A172 (cell line): ENCODE results near the gene MAMLD1. TPM values are rescaled to one million over a fixed set of nuclear protein-coding genes. Genes with fewer than 3 reads are reported as not detected.

Experiments used
- DNase-seq: peaks from one replicate; pipeline ENCODE4 v3.0.0-alpha.2; 2015; ENCODE audit warnings: low spot score
- total RNA-seq: library from RNA; depleted of rRNA; stranded (reverse); fragments of >200 nt; shearing (Covaris generic); gene quantifications from 2 replicates; pipeline ENCODE4 v1.2.3, GENCODE V29; 2014

Gene MAMLD1
- total RNA-seq, 1 experiment from 2014 or later, result 4.4 TPM

DNA sequence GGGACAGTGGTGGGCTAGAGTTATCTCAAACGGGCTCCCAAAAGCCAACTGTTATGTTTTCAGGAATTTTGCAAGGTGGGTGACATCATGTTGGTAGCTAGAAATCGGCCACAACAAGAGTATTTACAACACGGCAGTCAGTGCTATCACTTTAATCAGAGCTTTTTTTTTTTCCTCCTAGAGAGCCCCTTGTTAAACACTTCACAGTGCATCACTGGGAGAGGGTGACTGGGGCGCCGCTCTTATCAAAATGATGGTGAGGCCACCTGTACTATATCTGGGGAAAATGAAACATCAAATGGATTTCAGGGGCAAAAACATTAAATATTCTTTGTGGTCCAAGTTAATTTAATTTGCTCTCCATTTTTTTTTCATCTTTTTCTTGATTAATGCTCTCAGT is 44.9 kb downstream of the MAMLD1 start:
- no peak for DNase-seq

DNA sequence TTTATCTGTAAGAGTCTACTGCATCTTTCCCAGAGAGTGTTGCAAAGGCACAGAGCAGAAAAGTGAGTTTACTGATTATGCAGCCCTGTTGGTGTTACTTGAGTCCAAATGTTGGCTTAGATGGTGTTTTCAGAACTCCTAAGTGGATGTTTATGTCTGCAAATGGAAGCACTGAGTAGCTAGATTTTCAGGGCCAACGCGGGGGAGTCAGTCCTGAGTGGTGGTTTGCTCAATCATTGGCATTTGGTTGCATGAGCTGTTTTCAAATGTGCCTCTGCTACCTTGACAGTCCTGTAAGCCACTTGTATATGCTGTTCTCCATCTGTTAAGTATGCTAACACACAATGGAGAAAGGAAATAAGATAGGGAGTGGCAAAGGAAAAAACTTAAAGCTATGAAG is 45.4 kb downstream of the MAMLD1 start:
- no peak for DNase-seq

DNA sequence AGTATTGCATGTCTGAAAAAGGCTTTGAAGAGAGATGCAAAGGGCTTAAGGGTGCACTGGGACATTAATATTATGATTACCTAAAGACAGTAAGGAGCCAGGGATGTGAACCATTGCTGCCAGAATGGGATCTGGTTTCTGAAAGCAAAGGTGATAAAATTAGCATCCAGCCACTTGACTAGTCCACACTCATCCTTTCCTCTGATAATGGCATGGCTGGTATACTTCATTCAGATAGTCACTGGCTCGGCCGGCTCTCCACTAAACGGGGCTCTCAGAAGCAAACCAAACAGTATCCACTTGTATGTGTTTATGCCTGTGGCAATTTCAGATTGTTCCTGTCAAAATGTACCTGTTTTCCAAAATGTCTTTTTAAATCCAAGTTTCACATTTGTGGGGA is 46.4 kb downstream of the MAMLD1 start:
- no peak for DNase-seq

DNA sequence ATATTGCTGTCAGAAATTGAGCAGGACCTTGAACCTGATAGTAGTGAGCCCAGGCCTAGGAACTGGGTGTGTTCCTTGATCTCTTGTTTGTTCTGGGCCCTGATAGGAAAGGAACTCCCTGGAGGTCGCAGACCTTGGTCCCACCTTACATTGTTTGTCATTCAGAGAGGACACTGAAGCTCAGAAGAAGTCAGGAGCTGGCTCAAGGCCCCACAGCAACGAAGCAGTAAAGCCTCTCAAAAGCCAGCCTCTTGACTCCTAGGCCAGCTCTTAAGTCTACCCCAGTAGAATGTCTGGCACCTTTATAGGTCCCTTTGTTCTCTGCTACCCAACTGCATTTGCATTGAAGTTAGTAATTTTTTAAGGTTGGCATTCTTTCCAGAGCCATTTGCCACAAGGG is 46.8 kb downstream of the MAMLD1 start:
- DNase-seq, result no peak

DNA sequence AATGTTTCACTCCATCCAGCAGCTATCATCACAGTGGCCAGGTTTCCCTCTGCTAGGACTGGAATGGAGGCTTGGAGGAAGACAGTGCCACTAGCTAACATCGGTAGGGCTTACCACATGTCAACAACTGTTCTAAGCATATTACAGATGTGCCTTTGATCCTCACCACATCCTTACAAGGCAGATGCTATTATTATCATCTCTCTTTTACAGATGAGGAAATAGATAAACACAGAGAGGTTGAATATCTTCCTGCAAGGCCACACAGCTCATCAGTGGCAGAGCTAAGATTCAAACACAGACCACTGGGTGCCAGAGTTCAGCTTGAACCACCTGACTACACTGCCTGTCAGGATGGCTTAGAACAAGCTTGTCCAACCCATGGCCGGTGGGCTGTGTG is 47.4 kb downstream of the MAMLD1 start:
- DNase-seq, result no peak

DNA sequence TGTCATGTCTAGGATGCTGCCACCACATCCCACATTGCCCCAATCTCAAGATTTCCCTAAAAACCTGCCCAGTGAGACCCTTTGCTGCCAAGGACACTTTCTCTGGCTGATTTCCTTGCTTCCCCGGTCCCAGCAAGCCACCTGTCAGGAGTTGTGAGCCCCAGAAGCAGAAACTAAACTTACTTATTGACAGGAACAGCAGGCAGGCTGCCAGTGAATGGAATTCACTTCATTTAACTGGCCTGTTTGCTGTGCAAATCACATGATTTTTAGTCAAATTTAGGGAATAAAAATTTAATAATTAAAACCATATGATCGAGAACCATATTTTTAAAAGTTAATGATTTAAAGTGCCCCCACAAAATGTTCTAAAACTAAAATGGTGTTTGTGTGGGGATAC is 48.5 kb downstream of the MAMLD1 start:
- no peak for DNase-seq

DNA sequence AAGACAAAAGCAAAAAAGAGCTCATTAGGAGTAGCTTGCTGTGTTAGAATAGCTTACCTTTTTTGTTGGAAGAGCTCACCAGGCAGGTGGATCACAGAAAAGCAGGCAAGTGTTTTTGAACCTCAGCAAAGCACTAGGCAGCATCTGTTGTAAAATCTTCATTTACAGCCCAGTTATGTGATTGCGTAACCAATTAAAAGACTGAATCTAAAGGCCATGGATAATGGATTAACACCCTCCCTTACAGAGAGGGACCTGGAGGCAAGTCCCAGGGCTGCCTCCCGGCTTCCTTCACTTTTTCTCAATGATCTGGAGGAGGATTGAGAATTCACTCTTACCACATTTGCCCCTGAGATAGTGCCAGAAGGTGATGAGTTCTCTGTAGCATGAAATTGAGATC is 51.1 kb downstream of the MAMLD1 start:
- no peak for DNase-seq

DNA sequence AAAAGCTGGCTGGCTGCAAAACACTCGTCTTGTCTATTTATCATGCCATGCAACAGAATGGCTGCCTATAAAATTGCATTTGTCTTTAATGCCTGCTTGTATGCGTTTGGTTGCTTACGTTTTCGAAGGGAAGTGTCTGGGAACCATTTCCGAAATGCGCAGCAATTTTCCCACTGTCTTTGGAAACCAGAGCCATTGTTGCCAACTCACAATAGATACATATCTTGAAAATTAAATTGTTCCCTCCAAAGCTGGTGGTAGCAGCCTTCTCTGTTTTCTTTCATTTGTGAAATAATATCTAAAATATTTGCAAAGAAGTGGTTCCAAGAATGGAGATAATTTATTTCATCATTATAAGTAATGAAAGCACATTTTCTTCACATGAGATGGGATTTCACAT is 53.4 kb downstream of the MAMLD1 start:
- DNase-seq, result no peak

DNA sequence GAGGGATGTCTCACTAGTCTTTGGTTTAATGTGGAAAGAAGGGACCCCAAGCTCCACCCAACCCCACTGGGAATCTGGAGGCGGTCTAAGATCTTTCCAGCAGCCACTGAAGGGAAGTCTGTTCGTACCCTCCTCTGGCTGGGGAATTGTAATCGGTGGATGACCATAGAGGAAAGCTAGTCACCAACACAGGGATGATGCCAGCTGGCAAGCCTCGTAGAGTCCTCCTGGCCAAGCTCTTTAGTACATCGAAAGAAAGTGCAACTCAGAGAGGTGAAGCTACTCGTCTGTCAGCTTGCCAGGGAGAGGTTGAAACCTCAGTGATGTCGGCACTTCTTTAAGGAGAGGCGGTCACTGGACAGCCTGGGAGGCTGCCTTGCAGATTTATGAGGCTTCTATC is 58.7 kb downstream of the MAMLD1 start:
- DNase-seq, result no peak

DNA sequence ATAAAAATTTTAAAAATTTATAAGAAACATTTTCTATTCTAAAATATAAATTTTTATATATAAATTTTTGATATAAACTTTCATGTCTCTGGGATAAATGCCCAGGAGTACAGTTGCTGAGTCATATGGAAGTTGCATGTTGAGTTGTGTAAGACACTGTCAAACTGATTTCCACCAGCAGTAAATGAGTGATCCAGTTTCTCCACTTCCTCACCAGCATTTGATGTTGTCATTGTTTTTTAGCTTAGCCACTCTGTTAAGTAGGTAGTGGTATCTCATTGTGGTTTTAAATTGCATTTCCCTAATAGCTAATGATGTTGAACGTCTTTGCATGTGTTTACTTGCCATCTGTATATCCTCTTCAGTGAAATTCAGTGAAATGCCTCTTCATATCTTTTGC is 66.5 kb downstream of the MAMLD1 start:
- peak; percentile 28 for DNase-seq

DNA sequence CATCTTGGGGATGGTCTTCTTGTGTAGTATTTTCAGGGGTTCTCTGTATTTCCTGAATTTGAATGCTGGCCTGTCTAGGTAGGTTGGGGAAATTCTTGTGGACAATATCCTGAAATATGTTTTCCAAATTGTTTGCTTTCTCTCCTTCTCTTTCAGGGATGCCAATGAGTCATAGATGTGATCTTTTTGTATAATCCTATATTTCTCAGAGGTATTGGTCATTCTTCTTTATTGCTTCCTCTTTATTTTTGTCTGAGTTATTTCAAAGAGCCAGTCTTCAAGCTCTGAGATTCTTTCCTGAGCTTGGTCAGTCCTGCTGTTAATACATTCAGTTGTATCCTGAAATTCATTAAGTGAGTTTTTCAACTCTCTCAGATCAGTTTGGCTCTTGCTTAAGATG is 73.1 kb downstream of the MAMLD1 start:
- no peak for DNase-seq

DNA sequence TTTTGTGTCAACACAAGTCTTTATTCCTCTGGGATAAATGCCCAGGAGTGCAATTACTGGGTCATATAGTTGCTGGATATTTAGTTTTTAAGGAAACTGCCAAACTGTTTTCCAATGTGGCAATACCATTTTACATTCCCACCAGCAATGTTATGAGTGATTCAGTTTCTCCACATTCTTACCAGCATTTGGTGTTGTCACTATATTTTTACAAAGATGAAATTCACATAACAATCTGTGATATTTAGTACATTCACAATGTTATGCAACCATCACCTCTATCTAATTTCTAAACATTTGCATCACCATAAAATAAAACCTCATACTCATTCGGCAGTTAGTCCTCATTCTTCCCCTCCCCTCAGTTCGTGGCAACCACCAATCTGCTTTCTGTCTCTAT is 75.0 kb downstream of the MAMLD1 start:
- DNase-seq, result no peak

DNA sequence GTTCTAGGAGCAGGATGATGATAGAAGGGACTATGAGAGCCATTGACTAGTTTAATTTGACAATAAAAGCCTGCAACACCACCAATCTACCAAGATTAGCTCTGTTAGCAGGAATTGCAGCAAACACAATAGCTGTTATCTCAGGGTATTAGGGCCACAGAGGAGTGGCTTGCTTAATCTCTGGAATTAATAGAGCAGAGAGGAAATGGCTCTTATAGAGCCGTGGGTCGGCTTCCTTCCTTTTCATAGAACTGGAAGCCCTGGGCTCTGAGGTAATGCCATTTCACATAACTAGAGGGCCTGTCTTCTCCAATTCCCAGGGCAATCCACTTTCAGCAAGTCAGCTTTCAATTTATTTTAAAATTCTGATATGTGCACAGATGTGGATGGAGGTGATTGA is 83.0 kb downstream of the MAMLD1 start:
- DNase-seq, result no peak

DNA sequence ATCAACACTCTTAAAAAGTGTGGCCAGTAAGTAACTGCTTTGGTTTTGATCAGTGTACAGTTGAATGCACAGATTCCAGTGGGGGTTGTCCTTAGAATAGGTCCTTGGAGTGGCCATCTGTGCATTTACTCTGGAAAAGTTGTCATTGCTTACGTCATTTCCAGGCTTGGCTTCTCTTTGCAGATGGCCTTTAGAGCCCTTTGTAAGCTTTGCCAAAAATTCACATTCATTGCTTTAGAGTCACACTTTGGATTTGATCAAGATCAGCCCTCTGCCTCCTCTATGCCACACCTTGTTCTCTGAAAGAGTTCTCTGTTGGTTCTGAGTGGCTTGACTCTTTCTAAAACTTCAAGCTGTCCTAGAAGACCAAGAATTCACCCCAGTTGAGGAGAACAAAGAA is 83.9 kb downstream of the MAMLD1 start:
- no peak for DNase-seq

DNA sequence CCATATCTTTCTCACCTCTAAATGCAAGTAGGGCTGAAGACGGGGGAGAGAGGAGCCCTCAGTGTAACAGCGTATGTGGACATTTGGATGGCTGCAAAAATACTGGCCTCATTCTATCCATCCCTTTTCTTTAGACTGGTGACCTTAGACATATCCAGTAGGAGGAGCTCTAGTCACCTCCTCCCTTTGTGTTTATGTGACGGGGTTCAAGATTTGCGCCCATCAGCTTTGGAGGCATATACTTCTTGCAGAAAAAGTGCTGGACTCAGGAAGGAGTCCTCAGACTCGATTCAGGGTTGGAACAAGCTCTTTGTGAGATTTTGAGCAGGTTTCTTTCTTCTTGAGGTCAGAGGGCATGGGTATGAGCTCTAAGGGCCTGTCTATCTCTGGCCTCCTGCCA is 86.2 kb downstream of the MAMLD1 start:
- no peak for DNase-seq

DNA sequence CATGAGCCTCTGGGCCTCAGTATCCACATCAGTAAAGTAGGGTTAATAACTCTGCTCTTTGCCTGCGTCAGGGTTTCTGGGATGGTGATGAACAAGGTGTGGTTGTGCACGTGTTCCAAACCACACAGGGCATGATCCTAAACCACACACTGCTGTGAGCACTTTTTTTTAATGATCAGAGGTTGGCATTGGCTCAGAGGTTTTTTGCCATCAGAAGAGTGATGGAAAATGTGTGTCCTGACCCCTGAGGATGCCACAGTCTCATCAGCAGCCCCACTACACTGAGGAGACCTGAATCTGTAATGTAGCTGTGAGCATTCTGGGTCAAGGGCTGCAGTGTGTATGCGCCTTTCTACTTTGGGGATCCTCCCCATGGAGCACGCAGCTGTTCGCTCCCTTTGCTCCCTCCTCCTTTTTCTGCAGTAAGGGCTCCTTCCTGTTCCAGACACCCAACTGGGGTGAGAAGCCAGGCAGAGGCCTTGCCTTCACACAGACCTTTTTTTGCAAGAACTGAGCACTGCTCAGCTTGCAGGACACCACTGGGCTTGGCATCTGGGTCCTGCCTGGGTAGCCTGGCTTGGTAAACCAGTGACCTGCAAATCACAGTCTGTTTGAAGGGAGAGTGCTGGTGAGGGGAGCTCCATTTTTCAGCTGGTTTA is 87.5 kb downstream of the MAMLD1 start:
- peak; percentile 7 for DNase-seq

DNA sequence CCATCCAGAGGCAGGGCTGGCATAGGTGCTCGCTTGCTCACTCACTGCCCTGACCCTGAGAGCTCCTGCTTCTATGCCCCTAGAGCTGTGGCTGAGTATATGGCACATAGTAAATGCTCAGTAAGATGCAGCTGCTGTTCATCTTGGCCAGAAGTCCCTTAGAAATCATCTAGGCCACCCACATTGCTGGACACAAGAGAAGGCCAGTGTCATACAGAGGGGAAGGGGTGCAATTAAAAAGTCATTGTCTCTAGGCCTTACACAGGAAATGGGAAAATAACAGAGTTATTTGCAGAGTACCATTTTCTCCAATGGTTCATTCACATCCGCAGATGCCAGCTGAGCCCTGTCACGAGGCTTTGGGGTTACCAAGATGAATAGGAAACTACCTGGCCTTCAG is 88.8 kb downstream of the MAMLD1 start:
- no peak for DNase-seq

DNA sequence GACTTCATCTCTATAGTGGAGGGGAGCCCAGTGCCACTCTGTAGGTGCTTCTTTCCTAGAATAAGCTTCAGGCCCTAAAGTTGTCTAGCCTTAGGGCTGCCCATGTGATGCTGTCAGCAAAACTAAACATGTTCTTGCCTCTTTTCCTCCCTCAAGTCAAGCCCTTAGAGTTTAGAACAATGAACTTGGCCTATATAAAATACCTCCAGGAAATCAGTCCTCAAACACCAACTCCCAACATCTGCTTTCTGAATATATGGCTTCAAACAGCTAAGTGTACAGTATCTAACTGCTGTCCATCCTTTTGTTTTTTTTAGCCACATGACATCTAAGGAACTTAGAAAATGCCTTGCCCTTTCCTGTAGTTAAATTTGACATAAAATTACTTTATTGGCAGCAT is 91.0 kb downstream of the MAMLD1 start:
- DNase-seq, result no peak

DNA sequence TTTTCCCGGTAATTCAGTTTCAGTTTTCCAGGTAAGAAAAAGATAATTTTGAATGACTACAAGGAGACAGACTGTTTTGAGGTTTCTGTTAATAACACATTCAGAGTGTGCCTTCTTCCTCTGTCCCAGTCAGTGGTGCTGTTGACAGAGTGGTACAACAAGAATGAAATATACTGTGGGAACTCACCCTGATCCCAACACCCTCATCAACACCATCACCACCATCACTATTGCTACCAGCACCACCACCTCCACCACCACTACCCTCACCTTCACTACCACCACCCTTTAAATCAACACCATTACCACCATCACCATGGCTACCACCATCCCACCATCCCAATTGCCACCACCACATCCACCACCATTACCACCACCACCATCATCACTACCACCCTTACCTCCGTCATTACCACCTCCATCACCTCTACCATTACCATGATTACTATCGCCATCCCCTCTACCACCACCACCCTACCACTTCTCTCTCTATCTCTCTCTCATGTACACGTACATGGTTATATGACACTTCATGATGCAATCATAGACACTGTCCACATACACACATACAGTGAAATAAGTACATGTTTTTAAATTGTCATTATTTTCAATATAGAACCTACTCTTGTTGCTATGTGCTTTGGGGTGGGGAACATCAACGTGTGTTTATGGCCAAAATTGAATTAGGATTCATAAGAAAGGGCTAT is 91.5 kb downstream of the MAMLD1 start:
- DNase-seq, result no peak

DNA sequence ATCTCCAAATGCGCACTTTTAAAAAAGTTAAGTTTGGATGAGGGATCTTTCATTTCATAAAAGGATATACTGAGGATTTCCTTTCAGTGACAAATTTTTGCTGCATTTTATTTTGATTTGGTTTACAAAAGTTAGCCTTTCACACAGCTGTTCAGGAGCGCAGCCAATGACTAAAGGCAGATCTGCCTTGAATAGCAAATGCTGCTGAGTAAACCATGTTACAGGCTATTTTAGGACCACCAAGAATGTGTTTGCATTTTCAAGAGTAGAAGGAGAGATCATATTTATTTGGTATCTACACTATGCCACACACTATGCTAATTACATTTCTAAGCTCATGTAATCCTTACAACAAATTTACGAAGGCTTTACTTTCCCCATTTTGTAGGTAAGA is 92.1 kb downstream of the MAMLD1 start:
- no peak for DNase-seq

DNA sequence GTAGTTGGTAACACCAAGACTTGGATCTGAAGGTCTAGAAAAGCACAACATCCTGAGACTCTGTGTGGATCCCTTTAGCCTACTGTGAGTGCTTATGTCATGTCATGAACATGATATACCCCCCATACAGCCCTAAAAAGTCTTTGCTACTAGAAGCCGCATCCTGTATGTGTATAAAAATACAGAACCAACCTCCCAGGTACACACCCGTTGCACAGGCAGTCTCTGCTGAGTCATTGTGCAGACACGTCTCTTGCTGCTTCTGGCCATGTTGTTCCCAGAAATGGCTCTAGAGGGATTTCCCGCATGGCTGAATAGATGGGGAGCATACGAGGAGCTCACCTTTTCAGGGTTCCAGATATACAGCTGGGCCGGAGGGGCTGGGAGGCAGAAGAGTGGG is 93.3 kb downstream of the MAMLD1 start:
- peak; percentile 24 for DNase-seq

DNA sequence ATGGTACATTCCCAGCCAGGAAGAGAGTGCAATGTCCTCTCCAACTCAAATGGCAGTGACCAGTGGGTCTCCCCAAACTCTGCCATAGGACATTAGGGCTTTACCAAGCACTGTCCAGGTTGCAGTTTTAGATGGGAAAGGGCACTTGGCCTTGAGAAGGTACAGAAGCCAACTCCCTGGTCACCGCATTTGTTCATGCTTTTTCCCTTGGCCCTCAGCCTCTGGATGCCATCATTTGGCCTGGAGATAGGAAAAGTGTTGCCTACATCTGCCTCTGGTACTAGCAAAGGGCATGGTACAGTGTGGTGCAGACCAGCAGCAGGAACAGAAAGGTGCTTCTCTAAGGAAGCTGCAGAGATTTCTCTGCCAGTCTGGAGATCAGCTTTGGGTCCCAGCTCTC is 93.8 kb downstream of the MAMLD1 start:
- DNase-seq, result no peak

DNA sequence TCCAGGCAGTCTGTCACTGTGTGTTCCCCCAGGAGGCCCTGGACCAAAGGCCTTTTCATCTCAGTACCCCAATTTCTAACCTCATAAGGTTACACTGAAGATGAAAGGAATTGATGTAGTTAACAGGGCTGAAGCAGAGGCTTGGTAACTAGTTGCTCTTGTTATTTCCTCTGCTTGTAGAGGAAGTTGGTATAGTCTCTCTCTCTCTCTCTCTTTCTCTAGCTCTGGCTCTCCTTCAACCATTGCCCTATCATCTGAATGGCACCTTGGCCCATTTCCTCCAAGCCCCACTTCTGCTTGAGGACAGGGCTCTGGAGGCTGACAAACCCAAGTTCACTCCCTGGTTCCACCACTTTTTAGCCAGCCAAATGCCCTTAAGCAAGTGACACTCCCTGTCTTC is 96.1 kb downstream of the MAMLD1 start:
- DNase-seq, result no peak

DNA sequence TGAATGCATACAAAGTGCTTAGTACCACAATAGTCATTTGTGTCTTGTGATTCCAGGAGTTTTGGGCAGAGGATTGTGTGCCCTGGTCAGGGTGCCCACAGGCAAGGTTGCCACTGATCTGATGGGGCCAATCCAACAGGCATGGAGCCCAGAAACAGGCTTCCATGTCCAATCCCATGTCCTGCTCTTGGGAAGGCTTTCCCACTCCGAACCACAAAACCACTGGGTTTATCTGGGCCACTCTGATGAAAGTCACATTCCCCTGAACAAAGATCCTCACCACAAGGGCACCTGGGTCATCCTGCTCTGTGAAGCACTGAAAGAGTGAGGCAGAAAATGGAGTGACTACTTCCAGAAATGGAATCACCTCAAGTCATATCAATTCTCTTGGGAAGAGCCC is 96.9 kb downstream of the MAMLD1 start:
- no peak for DNase-seq
